GM19395 (cell line): ENCODE data around the gene PIP5K1A.

Experiments used
- ATAC-seq: cut with Tn5 transposase; IDR thresholded peaks from one replicate; pipeline ENCODE4 v1.9.1; 2021; ENCODE audit warnings: mild to moderate bottlenecking, moderate library complexity; ENCODE audit not compliant: unreplicated experiment

Gene PIP5K1A

DNA sequence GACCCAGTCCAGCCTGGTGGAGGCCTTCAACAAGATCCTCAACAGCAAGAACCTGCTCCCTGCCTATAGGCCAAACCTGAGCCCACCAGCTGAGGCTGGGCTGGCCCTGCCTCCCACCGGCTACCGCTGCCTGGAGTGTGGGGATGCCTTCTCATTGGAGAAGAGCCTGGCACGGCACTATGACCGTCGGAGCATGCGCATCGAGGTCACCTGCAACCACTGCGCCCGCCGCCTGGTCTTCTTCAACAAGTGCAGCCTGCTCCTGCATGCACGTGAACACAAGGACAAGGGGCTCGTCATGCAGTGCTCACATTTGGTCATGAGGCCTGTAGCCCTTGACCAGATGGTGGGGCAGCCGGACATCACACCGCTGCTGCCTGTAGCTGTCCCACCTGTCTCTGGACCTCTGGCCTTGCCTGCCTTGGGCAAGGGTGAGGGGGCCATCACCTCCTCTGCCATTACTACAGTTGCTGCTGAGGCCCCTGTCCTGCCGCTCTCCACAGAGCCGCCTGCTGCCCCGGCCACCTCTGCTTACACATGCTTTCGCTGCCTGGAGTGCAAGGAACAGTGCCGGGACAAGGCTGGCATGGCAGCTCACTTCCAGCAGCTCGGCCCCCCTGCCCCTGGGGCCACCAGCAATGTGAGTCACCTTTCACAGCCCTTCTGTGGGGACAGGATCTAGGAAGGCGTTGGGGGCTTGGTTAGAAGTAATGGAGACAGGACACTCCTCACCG is 89.6 kb downstream of the PIP5K1A start:
- ATAC-seq, result no peak

DNA sequence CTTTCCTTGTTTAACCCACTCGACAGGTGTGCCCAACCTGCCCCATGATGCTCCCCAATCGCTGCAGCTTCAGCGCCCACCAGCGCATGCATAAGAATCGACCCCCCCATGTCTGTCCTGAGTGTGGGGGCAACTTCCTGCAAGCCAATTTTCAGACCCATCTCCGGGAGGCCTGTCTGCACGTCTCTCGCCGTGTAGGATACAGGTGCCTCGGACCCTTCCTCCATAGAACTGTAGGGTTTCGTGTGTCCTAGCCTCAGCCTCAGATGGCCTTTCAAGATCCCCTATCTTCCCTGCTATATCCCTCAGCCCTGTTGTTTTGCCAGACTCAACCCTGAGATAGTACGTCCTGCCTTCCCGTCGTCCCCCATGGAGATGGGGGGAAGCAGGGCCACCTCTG is 90.2 kb downstream of the PIP5K1A start:
- ATAC-seq, result no peak

DNA sequence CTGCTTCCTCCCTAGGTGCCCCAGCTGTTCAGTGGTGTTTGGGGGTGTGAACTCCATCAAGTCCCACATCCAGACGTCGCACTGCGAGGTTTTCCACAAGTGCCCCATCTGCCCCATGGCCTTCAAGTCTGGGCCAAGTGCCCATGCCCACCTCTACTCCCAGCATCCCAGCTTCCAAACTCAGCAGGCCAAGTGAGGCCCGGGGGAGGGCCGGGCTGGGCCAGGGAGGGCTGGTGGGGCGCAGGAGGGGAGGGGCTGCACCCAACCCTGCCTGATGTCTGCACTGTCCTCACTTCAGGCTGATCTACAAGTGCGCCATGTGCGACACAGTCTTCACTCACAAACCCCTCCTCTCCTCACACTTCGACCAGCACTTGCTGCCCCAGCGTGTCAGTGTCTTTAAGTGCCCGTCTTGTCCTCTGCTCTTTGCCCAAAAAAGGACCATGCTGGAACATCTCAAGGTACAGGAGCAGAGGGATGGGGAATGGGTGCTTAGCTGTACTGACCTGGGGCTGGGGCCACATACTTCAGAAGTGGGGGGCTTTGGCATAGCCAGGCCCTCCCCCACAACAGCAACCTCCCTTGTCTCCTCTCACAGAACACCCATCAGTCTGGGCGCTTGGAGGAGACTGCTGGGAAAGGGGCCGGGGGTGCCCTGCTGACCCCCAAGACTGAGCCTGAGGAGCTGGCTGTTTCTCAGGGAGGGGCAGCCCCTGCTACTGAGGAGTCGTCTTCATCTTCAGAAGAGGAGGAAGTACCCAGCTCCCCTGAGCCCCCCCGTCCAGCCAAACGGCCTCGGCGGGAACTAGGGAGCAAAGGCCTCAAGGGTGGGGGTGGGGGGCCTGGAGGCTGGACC is 91.0 kb downstream of the PIP5K1A start:
- ATAC-seq, result no peak

DNA sequence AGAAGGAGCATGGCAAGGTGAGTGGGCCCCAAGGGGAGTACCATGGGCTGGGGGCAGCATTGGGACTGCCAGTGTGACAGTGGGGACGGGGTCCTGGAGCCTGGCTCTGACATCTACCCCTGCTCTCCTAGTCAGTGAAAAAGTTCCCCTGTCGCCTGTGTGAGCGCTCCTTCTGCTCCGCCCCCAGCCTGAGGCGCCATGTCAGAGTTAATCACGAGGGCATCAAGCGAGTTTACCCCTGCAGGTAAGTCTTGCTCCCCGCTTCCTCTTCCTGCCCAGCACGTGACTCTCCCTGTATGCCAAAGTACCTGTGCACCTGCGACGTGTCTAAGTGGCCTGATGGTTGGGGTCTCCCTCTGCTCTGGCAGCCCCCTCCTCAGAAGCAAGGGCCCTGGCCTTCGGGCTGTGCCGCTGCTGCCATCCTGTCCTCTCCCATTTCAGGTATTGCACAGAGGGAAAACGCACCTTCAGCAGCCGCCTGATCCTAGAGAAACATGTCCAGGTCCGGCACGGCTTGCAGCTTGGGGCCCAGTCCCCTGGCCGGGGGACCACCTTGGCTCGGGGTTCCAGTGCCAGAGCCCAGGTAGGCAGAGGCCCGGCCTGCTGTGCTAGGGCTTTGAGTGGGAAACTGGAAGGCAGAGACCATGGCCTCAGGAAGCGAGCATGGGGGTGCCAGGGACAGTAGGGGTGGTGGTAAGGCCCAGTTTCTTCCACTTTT is 91.8 kb downstream of the PIP5K1A start:
- ATAC-seq, result no peak

DNA sequence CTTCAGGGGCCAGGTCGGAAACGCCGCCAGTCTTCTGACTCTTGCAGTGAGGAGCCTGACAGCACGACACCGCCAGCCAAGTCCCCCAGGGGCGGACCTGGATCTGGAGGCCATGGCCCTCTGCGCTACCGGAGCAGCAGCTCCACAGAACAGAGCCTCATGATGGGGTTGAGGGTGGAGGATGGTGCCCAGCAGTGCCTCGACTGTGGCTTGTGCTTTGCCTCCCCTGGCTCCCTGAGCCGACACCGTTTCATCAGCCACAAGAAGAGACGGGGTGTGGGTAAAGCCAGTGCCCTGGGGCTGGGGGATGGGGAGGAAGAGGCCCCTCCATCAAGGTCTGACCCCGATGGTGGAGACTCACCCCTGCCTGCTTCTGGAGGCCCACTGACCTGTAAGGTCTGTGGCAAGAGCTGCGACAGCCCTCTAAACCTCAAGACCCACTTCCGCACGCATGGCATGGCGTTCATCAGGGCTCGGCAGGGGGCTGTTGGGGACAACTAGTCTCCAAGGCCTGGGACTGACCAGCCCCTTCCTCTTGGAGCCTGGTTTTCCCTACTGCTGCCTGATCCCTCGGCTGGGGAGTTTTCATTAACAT is 92.5 kb downstream of the PIP5K1A start:
- no peak for ATAC-seq

DNA sequence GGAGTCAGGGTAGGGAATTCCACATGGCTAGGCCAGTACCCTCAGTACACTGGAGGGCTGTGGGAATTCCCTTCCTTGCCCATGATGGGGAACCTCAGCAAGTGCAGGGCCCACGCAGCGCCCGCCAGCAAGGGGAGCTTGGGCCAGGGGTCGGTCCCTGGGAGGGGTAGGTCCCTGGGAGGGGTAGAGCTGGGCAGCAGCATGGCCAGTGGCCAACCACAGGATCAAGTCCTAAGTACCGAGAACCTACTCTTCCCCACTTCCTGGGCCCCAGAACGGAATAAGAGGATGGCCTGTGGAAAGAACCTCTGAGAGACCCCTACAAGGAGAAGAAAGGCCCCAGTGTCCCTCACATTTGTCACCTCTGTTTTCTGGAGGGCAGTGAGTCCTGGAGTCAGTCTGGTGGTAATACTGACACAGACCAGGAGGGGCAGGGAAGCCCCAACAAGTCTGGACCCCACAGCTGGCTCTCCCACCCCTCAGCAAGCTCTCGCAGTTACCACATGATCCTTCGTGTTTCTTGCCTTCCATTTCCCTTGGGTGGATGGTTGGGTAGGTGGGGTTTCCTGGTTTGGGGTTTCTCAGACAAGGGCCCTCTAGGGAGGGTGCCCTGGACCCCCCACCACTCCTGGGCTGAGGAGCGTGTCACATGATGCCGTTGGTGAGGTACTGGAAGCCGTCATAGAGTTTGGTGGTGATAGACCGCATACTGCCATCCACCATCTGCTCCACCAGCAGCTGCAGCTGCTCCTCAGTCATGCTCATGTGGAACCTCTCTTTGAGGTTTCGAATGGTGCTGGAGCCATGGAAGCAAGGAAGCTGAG is 94.1 kb downstream of the PIP5K1A start:
- no peak for ATAC-seq

DNA sequence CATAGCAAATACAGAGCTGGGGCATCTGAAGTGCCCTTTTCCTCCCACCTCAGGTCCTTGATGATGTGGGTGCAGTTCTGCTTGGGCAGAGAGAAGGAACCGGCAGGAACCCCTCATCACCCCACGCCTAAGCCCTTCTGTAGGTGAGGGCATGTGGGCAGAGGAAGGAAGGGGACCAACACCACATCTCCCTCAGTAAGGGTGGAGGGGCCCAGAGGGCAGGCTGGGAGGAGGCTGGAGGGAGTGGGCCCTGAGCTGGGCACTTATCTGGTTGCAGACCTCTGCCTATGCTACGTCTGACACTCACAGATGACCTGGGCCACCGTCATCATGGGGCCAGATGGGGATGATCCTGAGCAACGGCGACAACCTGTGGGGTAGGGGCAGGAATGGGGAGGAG is 94.7 kb downstream of the PIP5K1A start:
- ATAC-seq, result no peak

DNA sequence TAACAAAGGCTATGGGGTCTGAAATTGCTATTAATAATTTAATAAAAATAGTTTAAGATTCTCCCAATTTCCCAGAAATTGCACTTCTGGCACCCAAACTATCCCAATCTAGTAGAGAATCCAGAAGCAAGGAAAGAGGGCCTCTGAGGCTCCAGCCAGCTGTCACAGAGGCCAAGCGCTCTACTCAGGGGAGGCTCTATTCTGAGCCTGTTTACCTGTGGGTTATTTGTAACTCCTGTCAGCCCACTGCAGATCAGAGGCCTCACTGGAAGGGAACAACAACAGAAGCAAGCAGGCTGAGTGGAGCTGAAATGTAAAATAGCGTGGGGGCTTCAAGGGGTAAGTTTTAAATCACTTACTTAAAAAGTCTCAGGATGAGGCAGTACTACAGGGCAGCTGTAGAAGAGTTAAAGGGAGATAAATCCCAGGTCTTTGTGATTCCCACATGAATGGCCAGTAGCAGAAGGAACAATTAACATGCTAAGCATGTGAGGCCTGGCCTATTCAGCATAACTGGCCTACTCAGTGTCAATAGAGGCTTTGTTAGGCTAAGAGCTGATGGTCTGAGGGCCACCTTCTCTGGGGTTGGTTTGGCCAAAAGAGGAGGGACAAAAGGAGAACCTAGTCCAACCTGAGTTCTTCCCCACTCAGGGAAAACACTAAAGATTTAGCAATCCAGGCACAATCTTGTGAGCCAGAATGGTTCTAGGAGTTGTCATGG is 96.5 kb downstream of the PIP5K1A start:
- ATAC-seq, result no peak
